ENCODE data around the gene FBRSL1. TPM values are rescaled to one million over a fixed set of nuclear protein-coding genes. Genes with fewer than 3 reads are reported as not detected.

The FBRSL1 gene
- total RNA-seq, 4 donors from 2014 or later = 5.9 to 34.3 (median 23.4) TPM

- Histone ChIP-seq H3K27me3 (peaks cover 0 to 83% (median 2%) of the 10 kb centered on the region in 4 donors), H3K4me3 (no peak overlapping the region), H3K27ac (no peak overlapping the region), H3K36me3 (no peaks in the 10 kb centered on the region), H3K9me3 (no peaks in the 10 kb centered on the region), H3K4me1 (peaks cover 0 to 35% (median 3%) of the 10 kb centered on the region in 3 donors)
- TF ChIP-seq CTCF (IDR thresholded peaks at IDR 0.05) (no peak), POLR2A (IDR thresholded peaks at IDR 0.05) (no peak)
- WGBS, 2 donors = 66 to 75% methylated on average over 5 to 12 of the region's 23 CpGs
- DNase-seq = no peak
- intact Hi-C loops (cut with DNase I) = no loop called here
Observed at GRCh38 chr12:132447731-132448462, 42.1 kb upstream of the FBRSL1 start.

GRCh38 chr12:132448463-132448820 is 41.5 kb upstream of the FBRSL1 start:
- no peak for TF ChIP-seq POLR2A (IDR thresholded peaks at IDR 0.05)
- TF ChIP-seq CTCF (IDR thresholded peaks at IDR 0.05) = no peak
- H3K4me1 ChIP-seq = peaks cover 0 to 35% (median 3%) of the 10 kb centered on the region in 3 donors
- H3K36me3 ChIP-seq = no peaks in the 10 kb centered on the region
- no peak overlapping the region for H3K4me3 ChIP-seq
- DNase-seq = no peak
- intact Hi-C loops (cut with DNase I) = no loop called here
- WGBS, 2 donors = 76 to 81% methylated on average over 5 to 7 of the region's 10 CpGs
- H3K27ac ChIP-seq = no peak overlapping the region
- peaks cover 0 to 83% (median 2%) of the 10 kb centered on the region in 4 donors for H3K27me3 ChIP-seq
- H3K9me3 ChIP-seq = no peaks in the 10 kb centered on the region

GRCh38 chr12:132449565-132450417 is 40.2 kb upstream of the FBRSL1 start:
- Histone ChIP-seq H3K4me3 (no peak overlapping the region), H3K36me3 (no peaks in the 10 kb centered on the region), H3K4me1 (peaks cover 0 to 32% (median 3%) of the 10 kb centered on the region in 3 donors), H3K27me3 (peaks cover 0 to 95% (median 2%) of the 10 kb centered on the region in 4 donors), H3K9me3 (no peaks in the 10 kb centered on the region), H3K27ac (peak overlapping the region in 1 of 4 donors; percentile 34)
- DNase-seq = no peak
- TF ChIP-seq POLR2A (IDR thresholded peaks at IDR 0.05) (no peak), CTCF (IDR thresholded peaks at IDR 0.05) (no peak)
- WGBS, 2 donors = 62 to 77% methylated on average over 13 of the region's 22 CpGs
- intact Hi-C loops (cut with DNase I) = no loop called here

- Histone ChIP-seq H3K4me1 (peaks cover 0 to 24% (median 3%) of the 10 kb centered on the region in 3 donors), H3K27ac (peak overlapping the region in 1 of 4 donors; percentile 34), H3K36me3 (no peaks in the 10 kb centered on the region), H3K27me3 (peaks cover 0 to 92% (median 2%) of the 10 kb centered on the region in 4 donors), H3K4me3 (no peak overlapping the region), H3K9me3 (no peaks in the 10 kb centered on the region)
- DNase-seq = no peak
- intact Hi-C loops (cut with DNase I) = no loop called here
- WGBS, 2 donors = 37% methylated on average over 3 of the region's 22 CpGs; no CpG with 5 or more reads in 1 of the 2 donors
- no peak for TF ChIP-seq POLR2A (IDR thresholded peaks at IDR 0.05)
- TF ChIP-seq CTCF (IDR thresholded peaks at IDR 0.05) = no peak
Observed at GRCh38 chr12:132450418-132451171, 39.4 kb upstream of the FBRSL1 start.
